NCI-H748 treated with DMSO at 0.1 percent for 48 hours (cell line): ENCODE measurements around the gene RNF220.
A peak's percentile ranks its signal among the peaks of the same experiment; 100 is the strongest.

Experiments used
- DNase-seq: peaks from one replicate; lab custom pipeline; 2025; lab: John Stamatoyannopoulos, UW

Gene RNF220

DNA sequence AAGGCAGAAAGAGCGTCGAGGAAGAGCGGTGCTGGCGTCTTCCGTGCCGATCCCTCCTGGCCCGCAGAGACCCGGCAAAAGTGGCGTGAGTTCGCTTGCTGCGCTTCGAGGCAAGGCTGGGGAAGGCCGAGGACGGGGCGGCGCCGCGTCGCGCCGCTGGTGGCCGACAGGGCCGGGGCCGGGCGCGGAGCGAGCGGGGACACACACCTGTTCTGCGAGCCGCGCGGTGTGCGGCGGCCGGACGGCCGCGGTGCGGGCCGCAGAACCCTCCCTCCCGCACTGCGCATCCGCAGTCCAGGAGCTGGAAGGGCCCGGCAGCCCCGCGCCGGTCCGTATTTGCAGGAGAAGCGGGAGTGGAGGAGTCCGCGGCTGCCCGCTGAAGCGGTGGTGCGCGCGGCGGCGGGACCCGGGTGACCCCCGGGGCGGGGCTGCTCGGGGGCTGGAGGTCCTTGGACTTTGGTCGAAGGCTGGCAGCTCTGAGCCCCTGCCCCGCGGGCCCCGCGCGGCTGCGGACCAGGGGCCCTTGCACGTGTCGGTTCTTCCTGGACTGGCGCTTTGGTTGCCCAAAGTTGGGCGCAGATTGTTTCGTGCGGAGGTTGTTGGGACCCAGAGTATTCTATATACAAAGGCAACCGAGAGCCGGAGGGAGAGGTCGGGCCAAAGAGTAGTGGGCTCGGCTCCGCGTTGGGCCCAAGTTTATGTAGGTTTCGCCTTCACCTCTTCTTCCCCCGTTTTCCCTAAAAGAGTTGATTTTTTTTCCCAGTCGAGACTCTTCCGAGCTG lies 2.6 kb downstream of the RNF220 start:
- DNase-seq, result no peak

DNA sequence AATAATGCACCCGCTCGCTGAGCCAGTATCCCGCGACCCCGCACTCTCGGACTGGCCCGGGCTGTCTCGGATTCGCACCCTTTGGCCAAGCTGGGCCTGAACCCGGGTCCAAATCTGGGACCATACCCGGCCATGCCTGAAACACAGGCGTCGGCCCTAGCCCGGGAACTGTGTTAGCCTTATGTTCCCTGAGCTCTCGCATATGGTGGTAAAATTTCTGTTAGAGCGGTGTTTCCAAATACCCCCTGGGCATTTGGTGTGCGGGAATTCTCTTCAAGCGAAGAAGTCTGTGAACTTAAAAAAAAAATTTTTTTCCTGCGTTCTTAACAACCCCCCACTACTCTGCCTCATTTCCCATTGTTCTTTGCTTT lies 3.1 kb downstream of the RNF220 start:
- DNase-seq, result no peak

DNA sequence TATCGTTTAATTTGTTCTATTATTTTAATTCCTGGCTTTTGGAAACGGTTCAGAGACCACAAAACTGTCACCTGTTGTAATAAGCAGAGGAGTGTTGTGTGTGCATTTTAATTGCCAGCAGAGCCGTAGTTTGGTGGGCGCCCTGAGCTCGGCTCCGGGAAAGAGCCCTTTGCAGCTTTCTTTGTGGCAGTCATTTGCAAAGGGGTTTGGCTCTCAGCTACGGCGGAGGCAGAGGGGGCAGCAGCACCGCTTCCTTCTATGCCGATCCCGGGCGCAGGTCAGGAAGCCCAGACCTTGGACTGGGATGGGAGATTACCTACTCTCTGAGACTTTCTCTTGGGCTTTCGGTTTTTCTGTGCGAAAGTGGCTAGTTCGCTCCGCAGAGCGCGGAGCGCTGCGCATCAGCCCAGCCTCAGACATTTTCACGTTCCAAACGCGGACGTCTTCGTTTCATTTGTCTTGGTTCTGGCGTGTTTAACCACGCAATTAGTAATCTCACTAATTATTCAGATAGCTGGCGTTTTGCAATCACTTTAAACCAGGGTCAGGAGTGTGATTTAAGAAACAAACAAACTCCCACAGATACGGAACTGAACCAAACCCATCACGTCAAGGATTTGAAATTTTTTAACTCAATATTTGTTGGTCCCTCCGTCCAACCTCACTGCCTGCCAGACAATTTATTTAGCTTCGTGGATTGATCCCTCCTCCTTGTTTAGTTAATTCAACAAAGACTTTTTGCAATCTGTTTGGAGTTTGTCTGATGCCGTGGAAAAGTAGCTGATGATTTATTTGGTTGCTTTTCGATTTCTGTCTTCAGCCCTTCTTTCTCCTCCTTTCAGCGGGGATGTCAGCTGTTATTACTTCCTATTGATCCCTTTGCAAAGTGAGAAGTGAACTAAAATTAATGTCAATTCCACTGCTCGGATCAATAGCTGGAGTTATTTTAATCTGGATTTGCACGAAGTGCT lies 3.9 kb downstream of the RNF220 start:
- no peak for DNase-seq

DNA sequence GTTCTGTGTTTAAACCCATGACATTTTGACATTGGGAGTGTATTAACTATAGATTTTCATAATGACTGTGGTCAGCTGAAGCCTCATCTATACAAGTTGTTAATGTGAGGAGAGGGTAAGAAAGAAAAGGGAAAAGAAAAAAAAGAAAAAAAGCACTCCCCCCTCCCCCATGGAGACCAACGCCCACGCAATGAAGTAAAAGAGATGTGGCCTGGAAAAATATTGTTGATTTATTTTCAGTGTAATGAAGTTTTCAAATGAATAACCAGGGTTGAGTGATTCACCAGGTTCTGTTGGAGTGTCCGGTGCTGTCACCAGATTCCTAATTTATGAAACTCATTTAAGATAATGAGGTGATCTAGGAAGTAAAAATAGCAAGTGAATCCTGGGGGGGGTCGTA lies 4.7 kb downstream of the RNF220 start:
- no peak for DNase-seq

DNA sequence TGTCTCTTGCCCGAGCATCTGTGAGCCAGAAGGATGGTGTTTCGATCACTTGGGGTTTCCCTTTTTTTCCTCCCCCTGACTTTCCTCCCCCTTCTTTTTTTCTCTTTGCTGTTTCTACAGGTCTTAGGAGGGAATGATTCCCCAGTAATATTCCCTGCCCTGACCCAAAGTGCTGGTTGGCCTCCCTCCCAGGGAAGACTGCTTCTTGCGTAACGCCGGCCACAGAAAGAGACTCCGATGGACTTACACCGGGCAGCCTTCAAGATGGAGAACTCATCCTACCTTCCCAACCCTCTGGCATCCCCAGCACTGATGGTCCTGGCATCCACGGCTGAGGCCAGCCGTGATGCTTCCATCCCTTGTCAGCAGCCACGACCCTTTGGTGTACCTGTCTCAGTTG lies 6.8 kb downstream of the RNF220 start:
- no peak for DNase-seq

DNA sequence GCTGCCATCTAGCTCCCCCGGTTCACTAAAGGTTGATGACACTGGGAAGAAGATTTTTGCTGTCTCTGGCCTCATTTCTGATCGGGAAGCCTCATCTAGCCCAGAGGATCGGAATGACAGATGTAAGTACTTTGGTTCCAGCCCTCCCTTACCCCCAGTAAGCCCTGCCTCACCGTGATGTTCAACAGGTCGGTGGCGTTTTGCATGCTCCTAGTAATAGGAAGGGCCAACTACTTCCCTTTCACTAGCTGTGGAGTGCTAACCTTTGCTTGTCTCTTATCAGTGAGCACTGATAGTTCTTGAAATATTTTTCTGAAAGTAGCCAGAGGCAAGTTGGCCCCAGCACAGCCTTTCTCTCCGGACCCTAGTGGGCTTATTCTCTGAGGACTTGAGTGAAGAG lies 7.5 kb downstream of the RNF220 start:
- DNase-seq, result no peak

DNA sequence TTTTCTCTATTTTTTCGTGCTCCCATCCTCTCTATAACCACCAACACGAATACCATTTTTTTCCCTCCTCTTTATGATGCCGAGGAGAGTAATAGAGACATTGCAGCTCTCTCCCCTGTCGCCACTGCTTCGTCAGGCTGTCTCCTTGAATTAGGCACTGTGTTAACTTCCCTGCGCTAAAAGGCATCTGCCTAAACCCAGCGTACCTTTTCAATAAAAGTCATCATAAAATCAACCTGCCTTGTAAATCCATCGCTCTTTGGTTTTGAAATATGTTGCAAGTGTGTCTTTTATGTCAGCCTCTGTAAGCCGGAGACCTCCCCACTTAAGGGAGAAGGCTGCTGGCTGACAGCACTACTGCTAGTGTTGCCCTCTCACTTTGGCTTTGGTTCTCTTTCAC lies 8.7 kb downstream of the RNF220 start:
- no peak for DNase-seq

DNA sequence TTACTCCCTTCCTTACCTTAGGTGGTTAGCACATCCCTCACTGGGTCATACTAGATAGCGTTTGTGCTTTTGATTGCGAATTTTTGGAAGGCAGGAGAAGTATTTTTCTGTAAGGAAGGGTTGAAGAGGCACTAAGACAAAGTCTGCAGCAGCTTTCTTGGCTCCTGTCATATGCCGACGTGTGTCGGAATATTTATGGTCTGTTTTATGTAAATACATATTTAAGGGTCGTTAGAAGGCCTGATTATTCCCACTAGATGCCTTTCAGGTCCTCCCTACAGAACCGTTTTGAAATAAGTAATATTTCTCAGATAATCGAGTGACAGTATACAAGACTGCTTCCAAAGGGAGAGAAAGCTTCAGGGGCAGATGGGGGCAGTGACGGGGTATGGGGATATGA lies 10.0 kb downstream of the RNF220 start:
- DNase-seq, result no peak

DNA sequence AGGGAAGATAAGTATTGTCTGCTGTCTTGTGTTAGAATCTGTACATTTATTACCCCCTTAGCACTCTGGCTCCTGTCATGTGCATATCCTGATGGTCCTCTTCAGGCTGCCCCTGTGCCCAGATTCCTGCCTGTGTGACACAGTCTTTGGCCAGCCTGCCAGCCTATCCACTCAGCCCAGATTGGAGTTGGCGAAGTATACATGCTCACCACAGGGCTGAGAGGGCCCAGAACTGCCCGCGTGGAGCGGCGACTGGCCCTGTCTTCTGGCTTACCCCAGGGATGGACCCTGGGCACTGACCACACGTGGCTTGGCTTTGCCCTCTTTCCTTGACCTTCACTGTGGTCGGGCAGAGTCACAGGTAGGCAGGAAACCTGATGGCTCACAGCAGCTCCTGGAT lies 11.4 kb downstream of the RNF220 start:
- no peak for DNase-seq

DNA sequence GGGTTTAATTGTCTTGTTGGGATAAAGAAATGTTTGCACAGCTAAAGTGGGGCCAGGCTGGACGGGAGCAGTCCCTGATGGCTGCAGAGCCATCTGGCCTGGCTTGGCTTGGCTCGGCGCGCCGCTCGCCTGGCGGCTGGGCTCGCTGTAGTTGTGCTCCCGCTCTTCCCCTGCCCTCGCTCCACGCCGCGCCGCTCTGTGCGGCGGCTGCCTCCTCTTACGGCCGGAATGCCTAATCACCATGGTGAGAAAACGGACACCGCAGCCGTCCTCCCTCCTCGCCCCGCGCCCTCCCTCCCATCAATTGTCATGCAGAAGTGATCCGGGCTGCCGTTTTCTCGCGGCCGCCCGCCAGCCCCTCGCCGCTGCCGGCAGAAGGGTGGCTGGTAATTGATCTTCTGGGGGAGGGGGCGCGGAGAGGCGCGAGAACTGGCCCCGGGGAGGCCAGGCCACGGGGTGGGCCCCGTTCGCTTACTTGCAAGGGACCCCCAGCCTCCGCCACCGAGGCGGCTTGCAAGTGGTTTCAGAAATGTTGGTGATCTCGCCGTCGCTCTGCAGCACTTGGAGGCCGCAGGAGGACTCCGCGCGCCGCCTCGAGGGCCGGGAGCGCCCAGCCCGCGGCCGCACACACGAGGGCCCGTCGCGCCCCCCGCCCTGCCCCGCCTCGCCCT lies 12.4 kb downstream of the RNF220 start:
- DNase-seq, result peak; percentile 53

DNA sequence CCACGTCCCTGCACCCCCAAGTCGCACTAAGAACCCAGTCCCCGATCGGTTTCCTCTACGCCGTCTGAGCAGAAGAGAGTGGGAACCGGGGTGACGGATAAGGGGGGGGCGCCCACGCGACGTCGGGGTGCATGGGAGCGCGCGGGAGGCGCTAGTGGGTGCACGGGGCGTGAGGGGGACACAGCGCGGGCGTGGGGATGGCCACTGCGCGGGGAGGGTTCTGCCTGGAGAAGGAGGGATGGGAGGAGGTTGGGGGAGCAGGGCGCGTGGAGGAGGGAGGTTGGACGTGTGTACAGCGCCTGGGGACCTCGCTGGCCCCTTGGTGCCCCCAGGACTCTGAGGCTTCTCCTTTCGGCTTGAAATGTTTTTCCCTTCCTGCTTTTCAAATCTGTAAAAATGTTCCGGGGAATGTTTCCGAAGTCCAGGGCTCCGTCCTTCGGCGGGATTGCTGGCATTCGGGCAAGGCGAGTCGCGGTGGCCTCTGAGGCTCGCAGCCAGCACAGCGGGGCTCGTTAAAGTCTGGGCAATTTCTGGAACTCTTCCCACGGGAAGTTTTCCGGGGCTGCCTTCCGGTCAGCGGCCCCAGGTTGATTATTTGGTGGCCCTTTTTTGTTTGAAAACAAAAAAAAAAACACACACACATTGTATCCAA lies 13.1 kb downstream of the RNF220 start:
- no peak for DNase-seq

DNA sequence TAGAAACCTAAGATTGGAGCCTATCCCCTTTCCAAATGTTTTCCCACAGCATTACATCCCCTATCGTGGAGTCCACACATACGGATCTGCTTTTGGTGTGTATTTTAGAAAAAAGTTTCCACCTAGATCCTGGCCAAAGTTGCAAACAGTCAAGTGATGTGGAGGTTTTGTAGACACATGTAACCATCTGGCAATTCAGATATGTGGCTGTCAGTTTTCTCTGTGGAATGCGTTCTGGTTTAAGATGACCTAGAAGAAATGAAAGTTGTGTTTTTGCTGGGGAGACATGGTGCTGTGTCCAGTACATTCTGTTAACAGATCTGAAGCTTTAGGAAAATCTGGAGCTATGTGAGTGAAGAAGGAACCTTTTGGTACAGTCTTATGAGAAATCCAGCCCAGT lies 14.8 kb downstream of the RNF220 start:
- no peak for DNase-seq

DNA sequence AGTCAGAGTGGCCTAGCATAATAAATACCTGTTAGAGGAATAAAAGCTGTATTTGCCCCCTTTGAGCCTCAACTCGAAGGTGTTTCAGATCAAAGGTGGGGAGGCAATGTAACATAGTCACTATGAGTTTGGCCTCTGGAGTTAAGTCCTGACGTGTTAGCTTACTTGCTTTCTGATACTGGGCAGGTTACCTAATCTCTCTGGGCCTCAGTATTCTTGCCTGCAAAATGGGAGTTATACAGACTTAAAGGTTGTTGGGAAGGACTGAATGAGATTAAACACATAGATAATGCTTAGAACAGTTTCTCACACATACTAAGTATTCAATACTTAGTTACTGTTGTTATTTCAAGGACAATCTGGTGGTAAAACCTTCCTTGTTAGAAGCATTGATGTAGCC lies 15.5 kb downstream of the RNF220 start:
- no peak for DNase-seq

DNA sequence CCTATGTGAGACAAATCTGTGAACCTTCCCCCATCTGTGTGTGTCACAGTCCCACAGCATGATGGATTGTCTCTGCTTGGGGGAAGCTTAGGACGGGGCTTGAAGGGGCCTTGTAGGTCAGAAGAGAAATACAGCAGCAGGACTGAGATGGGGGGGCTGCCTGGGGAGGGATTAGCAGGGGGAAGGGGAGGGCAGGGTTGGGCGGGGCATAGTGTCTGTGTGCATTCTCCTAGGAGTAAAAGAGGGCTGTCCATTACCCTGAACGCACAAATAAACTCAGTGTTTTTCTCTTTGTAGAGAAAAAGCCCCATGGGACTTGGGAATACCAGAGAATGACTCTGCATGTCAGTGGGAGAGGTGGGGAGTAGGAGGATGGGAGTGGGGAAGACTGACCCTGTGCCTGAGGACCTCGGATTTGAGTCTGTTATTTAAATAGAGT lies 16.4 kb downstream of the RNF220 start:
- no peak for DNase-seq

DNA sequence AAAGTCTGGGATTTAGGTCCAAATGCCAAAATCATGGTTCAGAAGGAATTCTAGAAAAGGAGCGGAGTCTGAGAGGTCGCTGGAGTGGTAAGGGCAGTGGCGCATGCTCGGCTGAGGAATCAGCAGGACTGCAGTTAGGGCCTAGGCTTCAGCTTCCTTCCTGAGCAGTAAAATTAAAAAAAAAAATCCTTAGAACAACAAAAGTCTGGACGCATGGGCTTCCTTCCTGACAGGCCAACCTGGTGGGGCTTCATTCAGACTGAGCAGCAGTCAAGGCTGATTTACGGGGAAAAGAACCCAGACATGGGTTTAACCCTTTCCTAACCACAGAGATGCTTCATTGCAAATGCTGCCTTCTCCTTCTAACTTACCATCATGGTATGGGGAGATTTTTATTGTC lies 17.1 kb downstream of the RNF220 start:
- no peak for DNase-seq

DNA sequence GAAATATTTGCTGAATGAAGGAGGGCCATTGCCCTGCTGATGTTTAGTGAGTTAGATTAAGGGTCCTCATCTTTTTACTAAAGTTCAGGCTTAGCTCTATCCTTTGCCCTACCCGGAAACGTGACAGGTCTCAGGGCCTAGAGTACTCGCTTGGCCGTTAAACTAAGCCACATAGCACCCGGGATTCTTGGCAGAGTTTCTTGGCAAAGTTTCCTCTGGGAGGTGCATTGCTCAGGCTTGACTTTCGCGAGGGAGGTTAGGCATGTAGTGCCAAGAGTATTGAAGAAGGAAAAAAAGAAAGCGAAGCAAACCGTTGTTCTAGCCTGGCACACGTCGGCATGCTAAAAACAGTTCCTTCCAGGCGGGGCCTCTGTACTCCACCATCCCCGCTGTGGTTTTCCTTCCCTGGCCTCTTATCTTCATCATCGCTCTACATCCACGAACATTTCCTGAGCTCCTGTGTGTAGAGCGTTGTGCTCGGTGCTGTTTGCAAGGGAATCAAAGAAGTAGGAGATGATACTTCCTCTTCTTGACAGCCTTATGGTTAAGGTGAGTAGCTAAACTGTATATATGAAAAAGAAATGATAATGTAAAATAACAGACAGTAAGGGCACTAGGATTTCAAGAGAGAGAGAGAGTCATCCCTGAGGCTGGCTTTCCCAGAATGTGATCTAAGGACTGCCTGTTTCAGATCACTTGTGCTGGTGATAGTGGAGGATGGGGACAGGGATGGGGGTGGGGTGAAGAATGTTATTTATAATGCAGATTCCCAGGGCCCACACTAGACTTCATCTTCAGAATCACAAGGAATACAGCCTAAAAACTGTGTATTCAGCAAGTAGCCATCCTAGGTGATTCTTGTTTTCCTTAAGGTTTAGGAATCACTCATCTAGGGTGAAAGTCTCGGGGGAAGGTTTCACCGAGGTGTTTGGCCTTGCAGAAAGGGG lies 18.8 kb downstream of the RNF220 start:
- no peak for DNase-seq

DNA sequence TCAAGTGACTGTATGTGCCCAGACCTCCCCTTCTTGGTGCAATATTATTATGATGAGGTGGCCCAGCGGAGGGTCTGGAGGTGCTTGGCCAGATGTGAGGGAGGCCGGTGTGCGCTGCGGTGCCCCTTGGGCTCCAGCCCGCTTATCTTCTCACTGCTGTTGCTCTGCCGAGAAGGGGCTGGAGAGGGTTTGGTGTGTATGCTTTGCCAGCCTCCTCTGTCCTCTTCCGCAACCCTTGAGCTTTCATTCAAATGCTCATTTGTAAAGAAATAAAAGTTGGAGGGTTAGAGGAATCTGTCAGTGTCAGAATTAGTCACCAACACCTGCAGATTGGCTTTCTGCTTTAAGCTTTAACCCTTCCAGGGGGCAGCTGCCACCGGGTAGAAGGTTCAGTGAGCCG lies 19.7 kb downstream of the RNF220 start:
- DNase-seq, result no peak

DNA sequence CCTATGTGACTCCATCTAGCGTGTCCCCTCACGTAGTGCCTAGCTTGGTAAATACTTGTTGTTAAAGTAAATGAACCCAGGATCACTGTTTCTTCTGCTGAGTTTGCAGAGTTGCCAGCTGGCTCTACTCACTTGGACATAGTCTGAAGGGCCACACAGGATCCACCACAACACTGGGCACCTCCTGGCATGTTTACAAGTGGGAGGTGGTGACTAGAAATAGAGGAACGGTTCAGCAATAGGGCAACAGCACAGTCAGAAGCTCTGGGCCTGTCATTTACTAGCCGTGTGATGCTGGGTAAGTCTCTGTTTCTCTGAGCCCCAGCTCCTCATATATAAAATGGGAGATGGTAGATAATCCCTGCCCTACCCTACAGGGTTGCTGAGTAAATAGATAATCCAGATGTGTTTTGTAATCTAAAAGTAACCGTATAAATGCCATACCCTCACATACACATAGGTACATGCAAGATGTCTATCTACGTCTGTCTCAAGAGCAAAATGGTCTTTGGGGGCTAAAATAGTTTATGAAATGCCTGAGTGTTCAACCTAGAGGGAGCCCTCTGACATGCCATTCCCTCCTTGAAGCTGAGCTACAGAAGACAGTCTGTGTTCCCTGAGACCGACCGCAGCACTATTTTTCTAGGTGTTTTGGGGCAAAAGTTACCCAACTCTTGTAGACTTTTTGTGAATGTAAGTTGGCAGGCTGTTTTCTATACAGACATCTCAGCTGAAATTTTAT lies 20.5 kb downstream of the RNF220 start:
- DNase-seq, result no peak

DNA sequence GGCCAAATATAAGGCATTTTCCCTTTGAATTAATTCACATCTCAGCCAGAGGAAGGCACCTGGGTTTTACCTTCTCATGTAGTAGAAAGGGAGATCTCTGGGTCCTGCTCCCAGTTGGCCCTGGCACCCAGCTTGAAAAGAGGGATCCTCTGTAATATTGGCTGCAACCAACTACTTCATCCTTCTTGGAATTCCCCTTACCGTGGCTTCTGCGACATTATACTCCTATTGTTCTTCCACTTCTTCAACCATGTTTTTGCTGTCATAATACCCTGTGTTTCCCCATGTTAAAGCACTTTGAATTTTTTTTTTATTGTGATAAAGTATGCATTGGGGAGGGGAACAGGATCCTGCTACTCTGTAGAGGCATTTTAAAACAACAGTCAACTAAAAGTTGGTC lies 26.8 kb downstream of the RNF220 start:
- no peak for DNase-seq

DNA sequence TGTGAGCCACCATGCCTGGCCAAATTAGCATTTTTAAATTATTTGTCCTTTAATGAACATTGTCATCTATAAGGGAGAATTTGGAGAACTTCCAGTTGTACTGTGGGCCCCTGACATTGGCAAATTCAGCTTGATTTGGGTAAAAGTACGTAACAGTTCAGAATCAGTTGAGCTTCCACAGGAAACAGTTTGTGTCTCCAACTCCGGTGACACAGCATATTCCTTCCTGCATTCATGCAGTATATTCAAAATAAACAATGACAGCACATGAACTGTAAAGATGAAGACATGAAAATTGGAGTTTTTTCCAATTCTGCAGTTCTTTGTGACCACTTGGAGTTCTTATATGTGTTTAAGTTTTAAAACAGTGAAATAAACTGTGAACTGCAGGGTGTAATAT lies 28.2 kb downstream of the RNF220 start:
- no peak for DNase-seq
